Measurements from ENCODE around the gene TNNC1.

Gene TNNC1

DNA sequence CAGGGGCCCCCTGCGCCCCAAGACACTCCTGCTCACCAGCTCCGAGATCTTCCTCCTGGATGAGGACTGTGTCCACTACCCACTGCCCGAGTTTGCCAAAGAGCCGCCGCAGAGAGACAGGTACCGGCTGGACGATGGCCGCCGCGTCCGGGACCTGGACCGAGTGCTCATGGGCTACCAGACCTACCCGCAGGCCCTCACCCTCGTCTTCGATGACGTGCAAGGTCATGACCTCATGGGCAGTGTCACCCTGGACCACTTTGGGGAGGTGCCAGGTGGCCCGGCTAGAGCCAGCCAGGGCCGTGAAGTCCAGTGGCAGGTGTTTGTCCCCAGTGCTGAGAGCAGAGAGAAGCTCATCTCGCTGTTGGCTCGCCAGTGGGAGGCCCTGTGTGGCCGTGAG is 38.2 kb upstream of the TNNC1 start:
- Histone ChIP-seq H3K4me1 (ENCODE audit: control insufficient read depth in 1 of 2, insufficient read depth in 2 of 2, low read length in 2 of 2) (peaks cover 0 to 19% of the 10 kb centered on the region in 2 donors), H3K9me3 (ENCODE audit: control insufficient read depth in 1 of 2, low read length in 2 of 2) (no peaks in the 10 kb centered on the region), H3K4me3 (ENCODE audit: low read depth in 1 of 2, low read length in 2 of 2) (no peak overlapping the region), H3K36me3 (ENCODE audit: control insufficient read depth in 1 of 2, insufficient read depth in 2 of 2, low read length in 2 of 2) (peaks cover 36 to 59% of the 10 kb centered on the region in 2 donors), H3K27me3 (ENCODE audit: low read depth, low read length) (no peaks in the 10 kb centered on the region), H3K27ac (ENCODE audit: low read length) (no peak overlapping the region)

DNA sequence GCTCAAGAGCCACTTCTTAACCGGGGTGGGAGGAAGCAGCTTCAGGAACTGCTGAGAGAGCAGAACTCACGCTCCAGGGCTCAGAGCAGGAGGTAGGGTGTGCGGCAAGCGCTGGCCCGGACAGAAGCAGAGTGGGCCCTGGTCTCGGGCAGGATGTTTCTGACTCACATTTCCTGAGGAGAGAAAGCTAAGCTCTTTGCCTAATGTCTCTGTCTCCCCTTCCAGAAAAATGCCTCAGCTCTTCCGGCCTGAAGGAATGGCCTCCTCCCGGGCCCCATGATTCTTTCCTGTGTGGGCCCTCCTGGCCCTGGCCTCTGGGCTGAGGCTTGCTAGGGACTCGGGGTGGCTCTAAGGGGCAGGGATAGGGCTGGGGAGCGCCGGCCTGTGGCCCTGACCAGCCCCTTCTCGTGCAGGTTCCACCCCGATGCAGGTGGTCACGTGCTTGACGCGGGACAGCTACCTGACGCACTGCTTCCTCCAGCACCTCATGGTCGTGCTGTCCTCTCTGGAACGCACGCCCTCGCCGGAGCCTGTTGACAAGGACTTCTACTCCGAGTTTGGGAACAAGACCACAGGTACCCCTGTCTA is 37.2 kb upstream of the TNNC1 start:
- Histone ChIP-seq H3K27me3 (ENCODE audit: low read depth, low read length) (no peaks in the 10 kb centered on the region), H3K27ac (ENCODE audit: low read length) (peak overlapping the region; percentile 23), H3K9me3 (ENCODE audit: control insufficient read depth in 1 of 2, low read length in 2 of 2) (no peaks in the 10 kb centered on the region), H3K4me3 (ENCODE audit: low read depth in 1 of 2, low read length in 2 of 2) (no peak overlapping the region), H3K4me1 (ENCODE audit: control insufficient read depth in 1 of 2, insufficient read depth in 2 of 2, low read length in 2 of 2) (peaks cover 0 to 19% of the 10 kb centered on the region in 2 donors), H3K36me3 (ENCODE audit: control insufficient read depth in 1 of 2, insufficient read depth in 2 of 2, low read length in 2 of 2) (peaks cover 38 to 68% of the 10 kb centered on the region in 2 donors)

DNA sequence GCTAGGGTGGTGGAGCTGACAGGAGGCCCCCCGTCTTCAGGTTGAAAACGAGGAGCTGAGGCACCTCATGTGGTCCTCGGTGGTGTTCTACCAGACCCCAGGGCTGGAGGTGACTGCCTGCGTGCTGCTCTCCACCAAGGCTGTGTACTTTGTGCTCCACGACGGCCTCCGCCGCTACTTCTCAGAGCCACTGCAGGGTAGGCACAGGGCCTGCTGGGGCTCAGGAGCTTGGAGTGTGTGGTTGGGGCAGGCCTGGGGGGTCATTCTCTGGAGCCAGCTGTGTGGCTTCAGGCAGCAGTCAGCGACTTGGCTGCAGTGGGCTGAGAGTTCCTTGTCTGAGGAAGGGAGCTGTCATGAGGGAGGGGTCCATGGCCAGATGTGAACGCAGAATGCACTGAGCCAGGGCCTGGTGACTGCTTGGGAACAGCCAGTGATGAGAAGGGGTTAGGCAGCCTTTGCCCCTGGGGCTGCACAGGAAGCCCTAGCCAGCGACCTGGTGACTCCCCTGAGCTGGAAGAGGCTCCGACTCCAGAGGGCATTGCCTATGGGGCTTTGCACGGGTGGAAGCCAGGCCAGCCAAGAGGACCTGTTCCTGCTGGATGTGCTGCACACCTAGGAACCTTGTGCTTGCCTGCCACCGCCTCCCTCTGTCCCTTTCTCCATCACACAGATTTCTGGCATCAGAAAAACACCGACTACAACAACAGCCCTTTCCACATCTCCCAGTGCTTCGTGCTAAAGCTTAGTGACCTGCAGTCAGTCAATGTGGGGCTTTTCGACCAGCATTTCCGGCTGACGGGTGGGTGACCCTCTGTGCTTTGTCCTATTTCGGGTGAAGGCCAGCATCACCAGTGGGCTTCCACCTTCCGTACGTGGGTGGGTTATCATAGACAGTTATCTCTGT is 36.4 kb upstream of the TNNC1 start:
- H3K4me3 ChIP-seq (ENCODE audit: low read depth in 1 of 2, low read length in 2 of 2), result no peak overlapping the region
- H3K4me1 ChIP-seq (ENCODE audit: control insufficient read depth in 1 of 2, insufficient read depth in 2 of 2, low read length in 2 of 2), result peaks cover 0 to 14% of the 10 kb centered on the region in 2 donors
- H3K27me3 ChIP-seq (ENCODE audit: low read depth, low read length), result no peaks in the 10 kb centered on the region
- peaks cover 39 to 75% of the 10 kb centered on the region in 2 donors for H3K36me3 ChIP-seq (ENCODE audit: control insufficient read depth in 1 of 2, insufficient read depth in 2 of 2, low read length in 2 of 2)
- H3K27ac ChIP-seq (ENCODE audit: low read length), result no peak overlapping the region
- H3K9me3 ChIP-seq (ENCODE audit: control insufficient read depth in 1 of 2, low read length in 2 of 2), result no peaks in the 10 kb centered on the region

DNA sequence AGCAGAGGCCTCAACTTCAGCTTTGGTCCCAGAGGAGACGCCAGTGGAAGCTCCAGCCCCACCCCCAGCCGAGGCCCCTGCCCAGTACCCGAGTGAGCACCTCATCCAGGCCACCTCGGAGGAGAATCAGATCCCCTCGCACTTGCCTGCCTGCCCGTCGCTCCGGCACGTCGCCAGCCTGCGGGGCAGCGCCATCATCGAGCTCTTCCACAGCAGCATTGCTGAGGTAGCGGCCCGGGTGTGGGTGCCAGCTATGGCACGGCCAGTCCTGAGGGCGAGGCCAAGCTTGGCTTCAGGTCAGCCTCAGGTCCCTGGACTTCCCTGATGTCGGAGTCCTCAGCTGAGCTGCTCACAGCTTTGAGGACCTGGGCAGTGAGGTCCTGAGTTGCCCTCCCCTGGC is 35.6 kb upstream of the TNNC1 start:
- Histone ChIP-seq H3K36me3 (ENCODE audit: control insufficient read depth in 1 of 2, insufficient read depth in 2 of 2, low read length in 2 of 2) (peaks cover 42 to 75% of the 10 kb centered on the region in 2 donors), H3K27ac (ENCODE audit: low read length) (no peak overlapping the region), H3K9me3 (ENCODE audit: control insufficient read depth in 1 of 2, low read length in 2 of 2) (no peaks in the 10 kb centered on the region), H3K27me3 (ENCODE audit: low read depth, low read length) (no peaks in the 10 kb centered on the region), H3K4me3 (ENCODE audit: low read depth in 1 of 2, low read length in 2 of 2) (no peak overlapping the region), H3K4me1 (ENCODE audit: control insufficient read depth in 1 of 2, insufficient read depth in 2 of 2, low read length in 2 of 2) (peaks cover 0 to 19% of the 10 kb centered on the region in 2 donors)

DNA sequence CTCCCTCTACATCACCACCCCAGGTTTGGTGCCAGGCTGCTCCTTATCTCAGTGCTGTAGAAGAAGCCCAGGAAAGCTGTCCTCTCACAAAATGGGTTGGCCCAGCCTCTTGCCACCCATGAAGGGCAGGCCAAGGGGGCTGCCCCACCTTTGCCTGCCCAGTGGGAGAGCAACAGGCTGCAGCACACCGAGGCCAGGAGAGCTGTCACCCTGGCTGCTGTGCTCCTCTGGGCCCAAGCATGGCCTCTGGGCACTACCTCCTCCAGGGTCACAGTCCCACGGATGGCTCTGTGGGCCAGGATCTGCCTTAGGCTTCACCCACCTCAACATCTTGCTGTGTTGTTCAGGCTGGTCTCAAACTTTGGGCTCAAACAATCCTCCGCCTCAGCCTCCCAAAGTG is 34.9 kb upstream of the TNNC1 start:
- peaks cover 0 to 22% of the 10 kb centered on the region in 2 donors for H3K4me1 ChIP-seq (ENCODE audit: control insufficient read depth in 1 of 2, insufficient read depth in 2 of 2, low read length in 2 of 2)
- H3K4me3 ChIP-seq (ENCODE audit: low read depth in 1 of 2, low read length in 2 of 2), result no peak overlapping the region
- peaks cover 42 to 75% of the 10 kb centered on the region in 2 donors for H3K36me3 ChIP-seq (ENCODE audit: control insufficient read depth in 1 of 2, insufficient read depth in 2 of 2, low read length in 2 of 2)
- H3K9me3 ChIP-seq (ENCODE audit: control insufficient read depth in 1 of 2, low read length in 2 of 2), result no peaks in the 10 kb centered on the region
- no peaks in the 10 kb centered on the region for H3K27me3 ChIP-seq (ENCODE audit: low read depth, low read length)
- no peak overlapping the region for H3K27ac ChIP-seq (ENCODE audit: low read length)

DNA sequence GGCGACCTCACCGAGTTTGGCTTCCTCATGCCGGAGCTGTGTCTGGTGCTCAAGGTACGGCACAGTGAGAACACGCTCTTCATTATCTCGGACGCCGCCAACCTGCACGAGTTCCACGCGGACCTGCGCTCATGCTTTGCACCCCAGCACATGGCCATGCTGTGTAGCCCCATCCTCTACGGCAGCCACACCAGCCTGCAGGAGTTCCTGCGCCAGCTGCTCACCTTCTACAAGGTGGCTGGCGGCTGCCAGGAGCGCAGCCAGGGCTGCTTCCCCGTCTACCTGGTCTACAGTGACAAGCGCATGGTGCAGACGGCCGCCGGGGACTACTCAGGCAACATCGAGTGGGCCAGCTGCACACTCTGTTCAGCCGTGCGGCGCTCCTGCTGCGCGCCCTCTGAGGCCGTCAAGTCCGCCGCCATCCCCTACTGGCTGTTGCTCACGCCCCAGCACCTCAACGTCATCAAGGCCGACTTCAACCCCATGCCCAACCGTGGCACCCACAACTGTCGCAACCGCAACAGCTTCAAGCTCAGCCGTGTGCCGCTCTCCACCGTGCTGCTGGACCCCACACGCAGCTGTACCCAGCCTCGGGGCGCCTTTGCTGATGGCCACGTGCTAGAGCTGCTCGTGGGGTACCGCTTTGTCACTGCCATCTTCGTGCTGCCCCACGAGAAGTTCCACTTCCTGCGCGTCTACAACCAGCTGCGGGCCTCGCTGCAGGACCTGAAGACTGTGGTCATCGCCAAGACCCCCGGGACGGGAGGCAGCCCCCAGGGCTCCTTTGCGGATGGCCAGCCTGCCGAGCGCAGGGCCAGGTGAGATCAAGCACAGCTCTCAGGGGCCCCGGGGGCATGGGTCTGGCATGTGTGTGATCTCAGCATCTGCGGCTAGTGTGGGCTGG is 34.2 kb upstream of the TNNC1 start:
- no peaks in the 10 kb centered on the region for H3K9me3 ChIP-seq (ENCODE audit: control insufficient read depth in 1 of 2, low read length in 2 of 2)
- H3K27ac ChIP-seq (ENCODE audit: low read length), result no peak overlapping the region
- peaks cover 0 to 28% of the 10 kb centered on the region in 2 donors for H3K4me1 ChIP-seq (ENCODE audit: control insufficient read depth in 1 of 2, insufficient read depth in 2 of 2, low read length in 2 of 2)
- no peaks in the 10 kb centered on the region for H3K27me3 ChIP-seq (ENCODE audit: low read depth, low read length)
- no peak overlapping the region for H3K4me3 ChIP-seq (ENCODE audit: low read depth in 1 of 2, low read length in 2 of 2)
- peaks cover 41 to 75% of the 10 kb centered on the region in 2 donors for H3K36me3 ChIP-seq (ENCODE audit: control insufficient read depth in 1 of 2, insufficient read depth in 2 of 2, low read length in 2 of 2)

DNA sequence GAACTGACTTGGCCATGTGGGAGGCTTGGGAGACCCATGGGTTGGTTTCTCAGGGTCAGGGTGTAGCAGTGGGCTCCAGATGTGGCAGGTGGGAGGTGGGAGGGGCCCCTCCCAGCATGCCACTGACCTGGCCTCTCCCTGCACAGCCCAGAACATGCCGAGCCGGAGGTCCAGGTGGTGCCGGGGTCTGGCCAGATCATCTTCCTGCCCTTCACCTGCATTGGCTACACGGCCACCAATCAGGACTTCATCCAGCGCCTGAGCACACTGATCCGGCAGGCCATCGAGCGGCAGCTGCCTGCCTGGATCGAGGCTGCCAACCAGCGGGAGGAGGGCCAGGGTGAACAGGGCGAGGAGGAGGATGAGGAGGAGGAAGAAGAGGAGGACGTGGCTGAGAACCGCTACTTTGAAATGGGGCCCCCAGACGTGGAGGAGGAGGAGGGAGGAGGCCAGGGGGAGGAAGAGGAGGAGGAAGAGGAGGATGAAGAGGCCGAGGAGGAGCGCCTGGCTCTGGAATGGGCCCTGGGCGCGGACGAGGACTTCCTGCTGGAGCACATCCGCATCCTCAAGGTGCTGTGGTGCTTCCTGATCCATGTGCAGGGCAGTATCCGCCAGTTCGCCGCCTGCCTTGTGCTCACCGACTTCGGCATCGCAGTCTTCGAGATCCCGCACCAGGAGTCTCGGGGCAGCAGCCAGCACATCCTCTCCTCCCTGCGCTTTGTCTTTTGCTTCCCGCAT is 33.4 kb upstream of the TNNC1 start:
- Histone ChIP-seq H3K9me3 (ENCODE audit: control insufficient read depth in 1 of 2, low read length in 2 of 2) (no peaks in the 10 kb centered on the region), H3K36me3 (ENCODE audit: control insufficient read depth in 1 of 2, insufficient read depth in 2 of 2, low read length in 2 of 2) (peaks cover 35 to 74% of the 10 kb centered on the region in 2 donors), H3K27me3 (ENCODE audit: low read depth, low read length) (no peaks in the 10 kb centered on the region), H3K4me1 (ENCODE audit: control insufficient read depth in 1 of 2, insufficient read depth in 2 of 2, low read length in 2 of 2) (peaks cover 0 to 31% of the 10 kb centered on the region in 2 donors), H3K27ac (ENCODE audit: low read length) (no peak overlapping the region), H3K4me3 (ENCODE audit: low read depth in 1 of 2, low read length in 2 of 2) (no peak overlapping the region)

DNA sequence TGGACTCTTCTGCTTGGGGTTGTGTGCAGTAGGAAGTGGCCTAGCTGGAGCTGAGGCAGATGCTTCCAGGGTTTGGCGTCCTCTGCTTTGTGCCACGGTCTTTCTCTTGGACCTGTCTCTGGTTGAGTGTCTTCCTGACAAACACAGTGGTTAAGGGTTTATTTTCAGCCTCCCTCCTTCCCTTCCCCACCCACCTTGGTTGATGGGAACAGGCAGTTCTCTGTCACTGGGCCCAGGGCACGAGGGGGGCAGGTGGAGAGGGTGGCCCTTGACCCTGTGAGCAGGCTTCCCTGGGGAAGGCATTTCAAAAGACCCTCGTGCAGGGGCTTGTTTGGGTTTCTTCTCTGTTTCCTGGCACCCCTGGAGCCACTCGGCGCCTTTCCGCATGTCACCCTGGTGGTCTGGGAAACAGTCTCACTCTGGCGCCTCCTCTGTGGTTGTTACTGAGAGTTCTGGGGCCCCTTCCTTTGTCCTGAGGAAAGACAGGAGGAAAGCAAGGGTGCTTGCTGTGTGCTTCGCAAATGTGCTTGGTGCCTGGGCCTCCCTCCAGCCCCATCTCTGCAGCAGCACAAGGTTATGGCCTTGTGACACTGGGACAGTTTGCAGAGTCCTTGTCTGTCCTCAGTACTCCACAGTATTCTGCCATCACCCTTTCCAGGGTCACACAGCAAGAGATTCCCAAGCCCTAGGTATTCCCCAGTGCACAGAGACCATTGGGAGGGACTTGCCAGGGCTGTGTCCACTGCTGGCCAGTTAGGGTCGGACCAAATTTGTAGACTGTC is 31.0 kb upstream of the TNNC1 start:
- Histone ChIP-seq H3K27me3 (ENCODE audit: low read depth, low read length) (no peaks in the 10 kb centered on the region), H3K4me3 (ENCODE audit: low read depth in 1 of 2, low read length in 2 of 2) (no peak overlapping the region), H3K9me3 (ENCODE audit: control insufficient read depth in 1 of 2, low read length in 2 of 2) (no peaks in the 10 kb centered on the region), H3K4me1 (ENCODE audit: control insufficient read depth in 1 of 2, insufficient read depth in 2 of 2, low read length in 2 of 2) (peaks cover 0 to 25% of the 10 kb centered on the region in 2 donors), H3K27ac (ENCODE audit: low read length) (no peak overlapping the region), H3K36me3 (ENCODE audit: control insufficient read depth in 1 of 2, insufficient read depth in 2 of 2, low read length in 2 of 2) (peaks cover 42 to 72% of the 10 kb centered on the region in 2 donors)

DNA sequence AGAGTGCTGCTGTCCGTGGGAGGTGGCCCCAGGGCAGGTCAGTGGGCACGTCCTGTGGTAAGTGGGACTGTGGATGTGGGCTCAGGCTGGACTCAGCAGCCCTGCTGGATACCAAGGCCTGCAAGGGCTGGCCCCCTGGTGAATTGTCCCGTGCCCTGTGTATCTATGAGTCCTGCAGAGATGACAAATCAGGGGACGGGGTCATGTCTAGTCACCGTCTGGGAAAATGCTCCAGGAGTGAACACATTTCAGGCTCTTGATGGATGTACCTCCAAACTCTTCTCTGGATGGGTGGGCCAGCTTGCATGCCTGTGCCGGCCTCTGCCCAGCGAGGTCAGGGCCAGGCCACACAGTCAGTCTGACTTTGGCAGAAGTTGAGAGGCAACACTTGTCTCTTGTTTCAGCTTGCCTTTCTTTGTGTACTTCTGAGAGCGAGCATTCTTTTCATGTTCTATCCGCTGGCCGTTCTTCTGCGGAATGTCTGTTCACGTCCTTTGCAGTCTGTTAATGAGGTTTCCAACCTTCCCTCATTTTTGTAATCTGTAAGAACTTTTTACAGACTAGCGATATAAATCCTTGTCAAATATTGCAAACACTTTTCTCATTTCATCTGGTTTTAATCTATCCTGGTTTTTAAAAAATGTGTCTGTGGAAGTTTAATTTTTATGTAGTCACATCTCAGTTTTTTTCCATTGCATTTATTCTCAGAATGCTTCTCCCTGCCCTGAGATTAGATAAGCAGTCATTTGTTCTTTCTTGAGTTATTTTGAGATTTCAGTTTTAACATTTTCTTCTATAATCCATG is 29.9 kb upstream of the TNNC1 start:
- H3K36me3 ChIP-seq (ENCODE audit: control insufficient read depth in 1 of 2, insufficient read depth in 2 of 2, low read length in 2 of 2), result peaks cover 46 to 72% of the 10 kb centered on the region in 2 donors
- H3K4me1 ChIP-seq (ENCODE audit: control insufficient read depth in 1 of 2, insufficient read depth in 2 of 2, low read length in 2 of 2), result peaks cover 0 to 25% of the 10 kb centered on the region in 2 donors
- H3K27ac ChIP-seq (ENCODE audit: low read length), result no peak overlapping the region
- H3K4me3 ChIP-seq (ENCODE audit: low read depth in 1 of 2, low read length in 2 of 2), result no peak overlapping the region
- no peaks in the 10 kb centered on the region for H3K27me3 ChIP-seq (ENCODE audit: low read depth, low read length)
- no peaks in the 10 kb centered on the region for H3K9me3 ChIP-seq (ENCODE audit: control insufficient read depth in 1 of 2, low read length in 2 of 2)
